Measurements from ENCODE around the gene SNX27.

SNX27 gene

GRCh38 chr1:151706464-151707415 is 94.9 kb downstream of the SNX27 start:
- DNase-seq = no peak

- DNase-seq = no peak
Measured at GRCh38 chr1:151707541-151708065, 95.8 kb downstream of the SNX27 start.

- DNase-seq = no peak
Measured at GRCh38 chr1:151708891-151709290, 97.0 kb downstream of the SNX27 start.

DNA sequence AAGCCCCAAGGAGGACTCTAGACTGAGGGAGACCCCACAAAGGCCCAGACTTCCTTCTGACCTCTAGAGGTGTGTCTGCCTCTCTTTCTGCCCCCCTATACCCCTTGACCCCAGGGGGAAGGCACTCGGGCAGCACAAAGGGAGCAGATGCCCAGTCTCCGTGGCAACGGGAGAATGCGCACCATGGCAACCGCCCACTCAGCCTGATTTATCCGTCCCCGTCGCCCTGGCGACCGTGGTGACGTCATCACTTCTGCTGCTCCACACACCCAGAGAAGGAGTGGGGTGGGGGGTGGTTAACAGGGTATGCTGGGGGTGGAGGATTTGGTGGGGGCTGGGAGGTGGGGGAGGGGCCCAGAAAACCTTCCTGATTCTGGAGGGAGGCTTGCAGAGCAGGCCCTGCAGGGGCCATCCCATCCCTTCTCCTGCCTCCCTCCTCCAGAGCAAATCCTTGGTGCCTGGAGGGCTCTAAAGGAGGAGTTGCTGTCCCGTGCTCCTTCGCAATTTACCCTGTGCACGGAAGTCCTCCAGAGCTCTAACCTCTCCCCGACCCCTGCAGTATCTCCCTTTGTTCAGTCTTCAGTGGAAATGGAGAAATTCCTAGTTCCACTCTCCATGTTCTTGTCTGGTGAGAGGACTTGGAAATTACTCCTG is 98.5 kb downstream of the SNX27 start:
- peak; percentile 29 to 33 for DNase-seq

DNA sequence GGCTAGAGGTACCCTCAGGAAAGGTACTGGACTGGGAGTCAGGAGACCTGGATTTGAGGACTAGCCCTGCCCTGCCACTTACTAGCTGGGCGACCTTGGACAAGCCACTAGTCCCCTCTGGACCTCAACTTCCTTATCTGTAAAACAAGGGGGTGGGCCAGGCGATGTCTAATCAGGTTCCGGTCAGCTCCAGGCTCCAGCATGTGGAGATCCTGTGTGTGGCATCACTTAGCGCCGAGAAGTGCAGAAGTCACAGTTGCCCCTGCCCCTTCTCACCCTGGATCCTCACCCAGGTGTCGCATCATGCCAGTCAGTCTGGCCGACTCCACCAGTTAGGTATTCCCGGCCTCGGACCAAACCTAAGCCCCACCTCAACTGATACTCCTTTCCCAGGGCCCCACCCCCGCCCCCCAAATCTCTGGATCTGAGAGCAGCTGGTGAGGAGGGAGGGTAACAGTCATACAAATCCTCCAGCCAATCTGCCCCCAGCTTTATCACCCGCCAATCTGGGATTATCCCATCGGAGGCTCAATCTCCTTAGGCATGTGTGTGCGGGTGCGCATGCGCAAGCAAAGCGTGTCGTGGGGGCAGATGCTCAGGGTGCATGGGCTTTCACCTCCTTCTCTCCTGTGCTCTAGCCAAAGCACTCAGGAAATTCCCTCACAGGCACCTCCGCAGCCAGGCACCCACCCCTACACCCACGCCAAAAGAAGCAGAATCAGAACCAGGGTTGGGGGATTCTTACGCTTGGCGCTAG is 99.4 kb downstream of the SNX27 start:
- DNase-seq = no peak

- DNase-seq = no peak
Measured at GRCh38 chr1:151711951-151712350, 100.1 kb downstream of the SNX27 start.

- no peak for DNase-seq
Measured at GRCh38 chr1:151713044-151713443, 101.2 kb downstream of the SNX27 start.

DNA sequence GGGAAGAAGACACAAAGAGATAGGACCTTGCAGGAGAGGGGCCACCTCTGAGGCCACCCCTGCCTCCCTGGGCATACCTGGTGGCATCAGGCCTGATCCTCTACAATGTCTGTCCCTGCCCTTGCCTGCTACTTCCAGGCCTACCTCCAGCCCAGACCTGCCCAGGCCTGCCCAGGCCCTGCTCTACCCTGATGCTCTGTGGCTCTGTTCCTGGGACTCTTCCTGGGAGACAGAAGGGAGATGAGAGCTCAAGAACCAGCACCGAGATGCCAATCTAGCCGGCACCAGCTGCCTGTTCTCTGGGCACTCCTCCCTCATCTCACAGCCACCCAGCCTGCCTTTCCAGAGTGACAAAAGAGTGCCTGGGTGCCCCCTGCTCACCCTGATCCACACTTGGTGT is 102.0 kb downstream of the SNX27 start:
- DNase-seq = no peak

DNA sequence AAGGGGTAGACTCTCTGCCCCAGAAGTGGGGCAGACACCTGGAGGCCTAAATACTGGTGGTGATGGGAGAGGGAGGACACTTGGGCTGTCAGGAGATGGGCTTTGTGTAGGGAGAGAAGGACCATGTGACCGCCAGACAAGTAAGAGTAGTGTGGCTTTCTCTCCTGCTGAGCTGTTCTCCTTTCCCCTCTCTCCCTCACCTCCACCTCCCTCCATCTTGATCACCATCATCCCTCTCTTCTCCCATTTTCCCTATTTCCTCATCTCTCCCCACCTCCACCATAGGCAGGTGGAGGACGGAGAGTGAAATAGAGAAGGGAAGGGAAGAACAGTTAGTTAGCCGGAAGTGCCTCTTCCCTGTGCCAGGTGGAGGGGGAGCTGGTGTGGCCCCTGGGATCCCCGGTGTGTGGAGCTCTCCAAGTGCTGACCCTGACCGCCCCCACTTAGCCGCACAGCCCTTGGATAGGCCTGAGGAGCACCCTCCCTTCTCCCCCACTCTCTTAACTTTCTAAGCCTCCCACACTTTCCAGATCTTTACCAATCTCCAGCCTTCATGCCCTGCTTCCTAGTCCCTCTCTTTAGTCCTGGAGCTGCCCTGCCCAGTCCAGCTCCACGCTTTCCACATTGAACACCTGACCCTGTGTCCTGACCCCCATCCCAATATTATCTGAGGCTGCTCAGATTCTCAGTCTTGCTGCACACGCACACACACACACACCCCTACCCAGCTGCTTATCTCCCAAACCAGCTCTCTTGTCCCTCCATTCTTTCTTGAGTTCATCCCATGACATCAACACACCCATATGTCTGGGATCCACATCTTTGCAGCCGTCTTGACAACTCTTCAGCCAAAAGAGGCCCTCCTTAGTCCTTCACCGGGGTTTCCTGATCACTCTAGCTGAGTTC is 103.2 kb downstream of the SNX27 start:
- no peak for DNase-seq

DNA sequence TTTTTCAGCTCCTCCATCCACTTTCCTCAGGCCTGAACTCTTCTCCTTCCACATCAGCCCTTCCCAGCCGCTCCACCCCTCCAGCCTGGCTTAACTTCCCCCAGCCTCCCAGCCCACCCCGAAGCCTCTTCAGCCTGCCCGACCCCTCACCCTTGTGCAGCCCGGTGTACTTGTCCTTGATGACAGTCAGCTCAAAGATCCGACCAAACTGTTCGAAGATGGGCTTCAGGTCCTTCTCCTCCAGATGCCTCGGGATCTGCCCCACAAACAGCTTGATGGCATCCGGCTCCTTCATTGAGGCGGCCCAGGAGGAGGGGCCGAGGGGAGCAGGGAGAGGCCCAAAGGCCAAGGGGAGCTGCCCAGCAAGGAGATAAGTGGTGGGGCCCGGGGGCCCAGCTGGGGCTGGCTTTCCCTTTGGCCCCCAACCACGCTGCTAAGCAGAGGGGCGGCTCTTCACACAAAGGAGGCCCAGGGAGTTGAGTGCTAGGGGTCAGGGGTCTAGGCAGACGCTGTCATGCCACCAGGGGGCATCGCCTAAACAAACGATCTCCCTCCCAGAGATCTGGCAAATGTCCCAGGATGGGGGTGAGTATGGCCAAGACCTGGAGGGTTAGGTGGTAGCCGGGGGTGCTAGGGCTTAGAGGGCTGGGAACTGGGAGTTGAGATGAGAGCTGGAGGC is 104.0 kb downstream of the SNX27 start:
- DNase-seq = no peak

GRCh38 chr1:151716405-151716762 is 104.5 kb downstream of the SNX27 start:
- no peak for DNase-seq

GRCh38 chr1:151716771-151717631 is 105.2 kb downstream of the SNX27 start, which contains the start of gene CELF3:
CELF3 (minus strand) TSS chr1:151716803; CDS start chr1:151716020, 783 bp downstream.
- peak; percentile 94 to 95 for DNase-seq

DNA sequence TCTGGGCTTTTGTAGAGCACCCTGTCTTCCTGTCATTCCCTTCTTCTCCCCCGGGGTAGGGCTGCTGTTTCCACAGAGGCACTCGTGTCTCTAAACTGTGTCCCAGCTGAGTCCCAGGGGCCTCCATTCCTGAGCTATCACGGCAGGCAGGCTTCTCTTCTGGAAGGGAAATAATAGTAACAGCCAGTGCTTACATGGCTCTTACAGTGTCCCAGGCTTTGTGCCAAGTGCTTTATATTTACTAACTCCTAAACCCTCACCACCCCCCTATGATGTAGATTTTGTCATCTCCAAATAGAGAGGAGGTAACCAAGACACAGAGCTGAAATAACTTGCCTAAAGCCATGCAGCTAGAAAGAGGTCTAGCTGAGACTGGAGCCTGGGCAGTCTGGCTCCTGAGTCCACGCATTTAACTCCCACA is 106.2 kb downstream of the SNX27 start:
- no peak for DNase-seq

DNA sequence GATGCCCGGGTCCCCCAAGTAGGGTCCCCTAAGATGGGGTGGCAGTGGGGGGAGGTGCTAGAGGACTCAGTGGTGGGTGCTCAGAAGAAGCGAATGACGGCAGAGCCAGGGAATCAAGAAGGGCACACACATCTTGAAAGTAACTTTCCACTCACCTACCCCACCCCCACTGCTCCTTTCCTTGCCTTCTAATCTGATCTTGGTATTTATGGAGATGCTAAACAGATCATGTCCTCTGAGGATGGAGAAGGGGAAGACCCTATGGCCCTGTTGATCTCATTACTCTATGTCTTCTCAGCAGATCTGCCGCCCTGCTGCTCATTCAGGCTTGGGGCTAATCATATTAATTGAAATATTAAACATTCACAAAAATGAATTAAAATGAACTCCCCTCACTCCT is 106.8 kb downstream of the SNX27 start:
- no peak for DNase-seq

GRCh38 chr1:151720125-151720524 is 108.3 kb downstream of the SNX27 start:
- no peak for DNase-seq

DNA sequence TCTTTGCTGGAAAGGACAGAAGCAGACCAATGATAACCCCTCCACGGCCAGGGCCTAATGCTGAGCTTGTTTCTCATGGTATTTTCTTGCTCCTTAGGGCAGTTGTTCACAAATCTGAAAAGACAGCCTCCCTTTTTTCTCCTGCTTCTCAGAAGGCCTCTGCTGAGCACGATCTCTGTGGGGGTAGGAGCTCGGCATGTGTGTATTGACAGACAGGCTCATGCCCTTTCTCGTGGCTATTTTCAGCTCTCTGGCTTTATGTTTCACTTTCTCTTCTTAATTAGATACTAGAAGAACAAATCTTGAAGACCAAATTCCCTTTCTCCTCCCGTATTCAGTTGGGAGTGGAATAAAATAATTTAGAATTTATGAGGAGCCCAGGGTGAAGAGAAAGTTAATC is 108.7 kb downstream of the SNX27 start:
- DNase-seq = no peak

DNA sequence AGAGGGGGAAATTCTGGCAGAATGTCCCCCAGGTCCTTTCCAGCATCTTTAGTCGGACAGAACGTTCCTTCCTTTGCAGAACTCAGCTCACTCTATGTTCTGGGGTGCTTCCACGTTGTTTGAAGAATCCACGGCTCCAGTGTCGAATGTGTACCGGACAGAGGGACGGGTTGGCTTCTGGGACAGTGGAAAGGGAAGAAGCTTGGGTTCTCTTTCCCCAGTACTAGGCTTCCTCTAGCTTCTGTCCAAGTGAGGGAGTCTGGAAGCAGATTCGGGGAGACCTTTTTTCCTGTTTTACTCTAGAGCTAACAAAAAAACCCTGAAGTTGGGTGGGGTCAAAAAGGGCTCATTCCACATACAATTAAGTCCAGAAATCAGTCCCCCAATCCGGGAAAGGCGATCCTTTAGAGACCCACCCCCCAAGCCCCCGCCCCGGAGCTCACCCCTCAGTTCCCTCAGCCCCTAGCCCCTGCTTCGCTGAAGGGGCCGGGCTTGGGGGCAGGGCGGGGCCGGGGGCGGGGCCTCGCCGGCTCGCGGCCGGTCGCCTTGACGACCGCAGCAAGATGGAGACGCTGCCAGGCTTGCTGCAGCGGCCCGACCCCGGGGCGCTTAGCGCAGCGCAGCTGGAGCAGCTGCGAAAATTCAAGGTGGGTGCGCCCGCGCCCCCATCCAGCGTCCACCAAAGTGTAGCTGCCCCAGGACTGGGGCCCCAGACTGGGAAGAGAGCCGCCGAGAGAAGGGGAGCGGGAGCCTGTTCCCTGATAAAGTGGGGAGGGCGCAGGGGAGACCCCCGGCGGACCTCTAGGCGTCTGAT is 109.3 kb downstream of the SNX27 start, which contains the start of gene RIIAD1:
RIIAD1 (plus strand) TSS at position 549 of the 814 bp plus-strand sequence; CDS start at position 564, 15 bp downstream.
- no peak for DNase-seq

GRCh38 chr1:151721788-151722510 is 110.1 kb downstream of the SNX27 start:
- no peak for DNase-seq
